Astrocyte (in vitro differentiated cells and primary cell): ENCODE measurements around the gene ME1.

Source experiments
- CTCF ChIP-seq: IDR thresholded peaks from 2 replicates; pipeline ENCODE4 v1.5.1; 2011; ENCODE audit warnings: low read depth, mild to moderate bottlenecking, inconsistent platforms, low read length, moderate library complexity; ENCODE audit not compliant: insufficient read depth
- EZH2 ChIP-seq: IDR thresholded peaks from 2 replicates; pipeline ENCODE4 v1.6.1; 2012; ENCODE audit warnings: mild to moderate bottlenecking, low read length, inconsistent platforms; ENCODE audit not compliant: insufficient read depth

- no peak for TF ChIP-seq CTCF
- TF ChIP-seq EZH2: no peak
These were observed 199.7 kb downstream of the ME1 start for GRCh38 chr6:83231146-83231545.
